Measurements from ENCODE around the gene RTN4RL1.

RTN4RL1 gene

DNA sequence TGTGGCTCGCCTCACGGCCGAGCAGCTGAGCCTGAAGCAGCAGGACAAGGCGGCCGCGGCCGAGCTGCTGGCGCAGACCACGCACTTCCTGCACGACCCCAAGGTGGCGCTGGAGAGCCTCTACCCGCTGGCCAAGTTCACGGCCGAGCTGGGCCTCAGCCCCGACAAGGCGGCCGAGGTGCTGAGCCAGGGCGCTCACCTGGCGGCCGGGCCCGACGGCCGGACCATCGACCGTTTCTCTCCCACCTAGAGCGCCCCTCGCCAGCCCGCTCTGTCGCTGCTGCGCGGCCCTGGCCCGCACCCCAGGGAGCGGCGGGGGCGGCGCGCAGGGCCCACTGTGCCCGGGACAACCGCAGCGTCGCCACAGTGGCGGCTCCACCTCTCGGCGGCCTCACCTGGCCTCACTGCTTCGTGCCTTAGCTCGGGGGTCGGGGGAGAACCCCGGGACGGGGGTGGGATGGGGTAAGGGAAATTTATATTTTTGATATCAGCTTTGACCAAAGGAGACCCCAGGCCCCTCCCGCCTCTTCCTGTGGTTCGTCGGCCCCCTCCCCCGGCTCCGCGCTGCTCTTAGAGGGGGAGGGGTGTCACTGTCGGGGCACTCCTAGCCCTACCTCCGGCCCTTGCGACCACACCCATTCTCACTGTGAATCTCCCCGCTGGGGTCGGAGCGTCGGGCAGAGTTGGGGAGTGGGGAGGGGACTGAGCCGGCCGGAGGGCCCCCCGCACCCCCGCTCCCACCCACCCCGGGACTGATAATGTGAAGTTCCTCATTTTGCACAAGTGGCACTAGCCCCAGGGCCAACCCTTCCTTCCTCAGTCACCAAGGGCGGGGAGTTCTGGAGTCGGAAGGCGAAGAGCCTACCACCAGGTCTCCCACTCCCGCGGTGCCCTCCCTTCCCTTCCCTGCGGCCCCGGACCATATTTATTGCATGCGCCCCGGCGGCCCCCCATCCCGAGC lies 33.7 kb upstream of the RTN4RL1 start:
- no peak for DNase-seq

DNA sequence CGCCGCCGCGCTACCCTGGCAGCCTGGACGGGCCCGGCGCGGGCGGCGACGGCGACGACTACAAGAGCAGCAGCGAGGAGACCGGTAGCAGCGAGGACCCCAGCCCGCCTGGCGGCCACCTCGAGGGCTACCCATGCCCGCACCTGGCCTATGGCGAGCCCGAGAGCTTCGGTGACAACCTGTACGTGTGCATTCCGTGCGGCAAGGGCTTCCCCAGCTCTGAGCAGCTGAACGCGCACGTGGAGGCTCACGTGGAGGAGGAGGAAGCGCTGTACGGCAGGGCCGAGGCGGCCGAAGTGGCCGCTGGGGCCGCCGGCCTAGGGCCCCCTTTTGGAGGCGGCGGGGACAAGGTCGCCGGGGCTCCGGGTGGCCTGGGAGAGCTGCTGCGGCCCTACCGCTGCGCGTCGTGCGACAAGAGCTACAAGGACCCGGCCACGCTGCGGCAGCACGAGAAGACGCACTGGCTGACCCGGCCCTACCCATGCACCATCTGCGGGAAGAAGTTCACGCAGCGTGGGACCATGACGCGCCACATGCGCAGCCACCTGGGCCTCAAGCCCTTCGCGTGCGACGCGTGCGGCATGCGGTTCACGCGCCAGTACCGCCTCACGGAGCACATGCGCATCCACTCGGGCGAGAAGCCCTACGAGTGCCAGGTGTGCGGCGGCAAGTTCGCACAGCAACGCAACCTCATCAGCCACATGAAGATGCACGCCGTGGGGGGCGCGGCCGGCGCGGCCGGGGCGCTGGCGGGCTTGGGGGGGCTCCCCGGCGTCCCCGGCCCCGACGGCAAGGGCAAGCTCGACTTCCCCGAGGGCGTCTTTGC lies 32.8 kb upstream of the RTN4RL1 start:
- no peak for DNase-seq

DNA sequence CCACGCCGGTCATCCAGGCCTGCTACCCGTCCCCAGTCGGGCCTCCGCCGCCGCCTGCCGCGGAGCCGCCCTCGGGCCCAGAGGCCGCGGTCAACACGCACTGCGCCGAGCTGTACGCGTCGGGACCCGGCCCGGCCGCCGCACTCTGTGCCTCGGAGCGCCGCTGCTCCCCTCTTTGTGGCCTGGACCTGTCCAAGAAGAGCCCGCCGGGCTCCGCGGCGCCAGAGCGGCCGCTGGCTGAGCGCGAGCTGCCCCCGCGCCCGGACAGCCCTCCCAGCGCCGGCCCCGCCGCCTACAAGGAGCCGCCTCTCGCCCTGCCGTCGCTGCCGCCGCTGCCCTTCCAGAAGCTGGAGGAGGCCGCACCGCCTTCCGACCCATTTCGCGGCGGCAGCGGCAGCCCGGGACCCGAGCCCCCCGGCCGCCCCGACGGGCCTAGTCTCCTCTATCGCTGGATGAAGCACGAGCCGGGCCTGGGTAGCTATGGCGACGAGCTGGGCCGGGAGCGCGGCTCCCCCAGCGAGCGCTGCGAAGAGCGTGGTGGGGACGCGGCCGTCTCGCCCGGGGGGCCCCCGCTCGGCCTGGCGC lies 32.1 kb upstream of the RTN4RL1 start:
- DNase-seq = no peak

DNA sequence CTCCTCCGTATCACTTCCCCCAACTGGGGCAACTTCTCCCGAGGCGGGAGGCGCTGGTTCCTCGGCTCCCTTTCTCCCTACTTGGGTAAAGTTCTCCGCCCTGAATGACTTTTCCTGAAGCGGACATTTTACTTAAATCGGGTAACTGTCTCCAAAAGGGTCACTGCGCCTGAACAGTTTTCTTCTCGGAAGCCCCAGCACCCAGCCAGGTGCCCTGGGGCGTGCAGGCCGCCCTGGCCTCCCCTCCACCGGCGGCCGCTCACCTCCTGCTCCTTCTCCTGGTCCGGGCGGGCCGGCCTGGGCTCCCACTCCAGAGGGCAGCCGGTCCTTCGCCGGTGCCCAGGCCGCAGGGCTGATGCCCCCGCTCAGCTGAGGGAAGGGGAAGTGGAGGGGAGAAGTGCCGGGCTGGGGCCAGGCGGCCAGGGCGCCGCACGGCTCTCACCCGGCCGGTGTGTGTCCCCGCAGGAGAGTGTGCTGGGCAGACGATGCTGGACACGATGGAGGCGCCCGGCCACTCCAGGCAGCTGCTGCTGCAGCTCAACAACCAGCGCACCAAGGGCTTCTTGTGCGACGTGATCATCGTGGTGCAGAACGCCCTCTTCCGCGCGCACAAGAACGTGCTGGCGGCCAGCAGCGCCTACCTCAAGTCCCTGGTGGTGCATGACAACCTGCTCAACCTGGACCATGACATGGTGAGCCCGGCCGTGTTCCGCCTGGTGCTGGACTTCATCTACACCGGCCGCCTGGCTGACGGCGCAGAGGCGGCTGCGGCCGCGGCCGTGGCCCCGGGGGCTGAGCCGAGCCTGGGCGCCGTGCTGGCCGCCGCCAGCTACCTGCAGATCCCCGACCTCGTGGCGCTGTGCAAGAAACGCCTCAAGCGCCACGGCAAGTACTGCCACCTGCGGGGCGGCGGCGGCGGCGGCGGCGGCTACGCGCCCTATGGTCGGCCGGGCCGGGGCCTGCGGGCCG lies 31.4 kb upstream of the RTN4RL1 start:
- DNase-seq = no peak

DNA sequence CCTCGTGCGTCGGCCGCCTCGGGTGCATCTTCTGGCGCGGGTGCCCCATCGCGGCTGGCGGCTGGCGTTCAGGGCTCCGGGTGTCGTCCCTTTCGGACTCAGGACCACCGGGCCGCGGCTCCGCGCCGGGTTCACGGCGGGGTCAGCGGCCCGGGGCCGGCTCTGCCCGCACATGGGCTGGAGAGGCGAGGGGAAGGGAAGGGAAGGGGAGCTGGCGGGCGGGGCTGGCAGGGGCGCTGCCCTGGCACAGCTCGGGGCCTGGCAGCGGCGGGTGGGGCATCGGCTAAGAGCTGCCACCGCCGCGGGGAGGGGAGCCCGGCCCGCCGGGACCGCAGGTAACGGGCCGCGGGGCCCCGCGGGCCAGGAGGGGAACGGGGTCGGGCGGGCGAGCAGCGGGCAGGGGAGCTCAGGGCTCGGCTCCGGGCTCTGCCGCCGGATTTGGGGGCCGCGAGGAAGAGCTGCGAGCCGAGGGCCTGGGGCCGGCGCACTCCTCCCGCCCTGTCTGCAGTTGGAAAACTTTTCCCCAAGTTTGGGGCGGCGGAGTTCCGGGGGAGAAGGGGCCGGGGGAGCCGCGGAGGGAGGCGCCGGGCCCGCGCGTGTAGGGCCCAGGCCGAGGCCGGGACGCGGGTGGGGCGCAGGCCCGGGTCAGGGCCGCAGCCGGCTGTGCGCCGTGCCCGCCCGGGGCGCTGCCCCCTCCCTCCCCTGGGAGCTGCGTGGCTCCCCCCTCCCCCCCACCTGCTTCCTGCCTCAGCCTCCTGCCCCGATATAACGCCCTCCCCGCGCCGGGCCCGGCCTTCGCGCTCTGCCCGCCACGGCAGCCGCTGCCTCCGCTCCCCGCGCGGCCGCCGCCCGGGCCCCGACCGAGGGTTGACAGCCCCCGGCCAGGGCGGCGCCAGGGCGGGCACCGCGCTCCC lies 30.4 kb upstream of the RTN4RL1 start:
- no peak for DNase-seq

DNA sequence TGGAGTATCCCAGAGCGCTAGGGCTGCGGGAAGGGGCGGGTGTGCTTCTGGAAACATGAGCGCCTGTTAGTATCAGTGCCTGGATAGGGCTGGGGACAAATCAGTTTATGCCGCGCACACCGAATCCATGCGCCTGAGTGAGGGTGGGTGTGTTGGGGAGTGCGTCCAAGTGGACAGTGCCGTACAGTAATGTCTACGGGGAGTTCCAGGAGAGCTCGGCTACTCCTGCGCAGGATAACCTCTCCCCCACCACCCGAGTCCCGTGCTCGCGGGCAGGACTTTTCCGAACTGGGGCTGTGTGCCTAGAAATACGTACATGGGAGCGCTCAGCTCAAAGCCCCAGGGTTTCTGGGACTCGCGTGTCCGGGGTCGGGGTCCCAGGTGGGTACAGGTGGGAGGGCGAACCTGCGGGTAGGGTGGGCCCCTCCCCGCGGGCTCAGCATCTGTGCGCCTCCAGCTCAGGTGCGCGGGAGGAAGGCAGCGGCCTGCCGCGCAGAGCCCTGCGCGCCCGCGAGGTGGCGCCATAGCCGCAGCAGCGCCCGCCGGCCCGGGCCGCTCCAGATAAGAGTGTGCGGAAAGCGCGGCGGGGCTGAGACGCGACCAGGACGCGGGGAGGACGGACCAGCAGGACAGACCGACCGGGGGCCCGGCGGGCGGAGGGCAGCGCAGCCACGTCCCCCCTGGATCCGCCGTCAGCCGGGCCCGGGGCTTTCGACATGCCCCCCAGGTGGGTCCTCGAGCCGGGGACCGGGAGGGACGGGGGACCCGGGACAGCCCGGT lies 29.6 kb upstream of the RTN4RL1 start, which contains the start of gene HIC1:
Gene HIC1 (plus strand): TSS at position 592 of the 780 bp plus-strand sequence. CDS start 1,588 bp downstream, outside the sequence.
- DNase-seq = peak; percentile 21

DNA sequence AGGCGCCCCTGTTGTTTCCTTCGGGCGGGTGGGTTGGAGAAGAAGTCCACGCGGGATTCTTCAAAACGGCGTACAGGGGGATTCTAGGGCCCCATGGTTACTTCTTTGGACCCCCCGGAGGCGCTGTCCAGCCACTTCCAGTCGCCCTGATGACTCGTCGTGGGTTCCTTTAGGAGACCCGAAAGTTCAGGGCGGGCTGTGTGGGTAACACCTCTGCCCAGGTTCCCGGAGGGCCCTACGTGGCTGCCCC lies 29.1 kb upstream of the RTN4RL1 start:
- DNase-seq = no peak

DNA sequence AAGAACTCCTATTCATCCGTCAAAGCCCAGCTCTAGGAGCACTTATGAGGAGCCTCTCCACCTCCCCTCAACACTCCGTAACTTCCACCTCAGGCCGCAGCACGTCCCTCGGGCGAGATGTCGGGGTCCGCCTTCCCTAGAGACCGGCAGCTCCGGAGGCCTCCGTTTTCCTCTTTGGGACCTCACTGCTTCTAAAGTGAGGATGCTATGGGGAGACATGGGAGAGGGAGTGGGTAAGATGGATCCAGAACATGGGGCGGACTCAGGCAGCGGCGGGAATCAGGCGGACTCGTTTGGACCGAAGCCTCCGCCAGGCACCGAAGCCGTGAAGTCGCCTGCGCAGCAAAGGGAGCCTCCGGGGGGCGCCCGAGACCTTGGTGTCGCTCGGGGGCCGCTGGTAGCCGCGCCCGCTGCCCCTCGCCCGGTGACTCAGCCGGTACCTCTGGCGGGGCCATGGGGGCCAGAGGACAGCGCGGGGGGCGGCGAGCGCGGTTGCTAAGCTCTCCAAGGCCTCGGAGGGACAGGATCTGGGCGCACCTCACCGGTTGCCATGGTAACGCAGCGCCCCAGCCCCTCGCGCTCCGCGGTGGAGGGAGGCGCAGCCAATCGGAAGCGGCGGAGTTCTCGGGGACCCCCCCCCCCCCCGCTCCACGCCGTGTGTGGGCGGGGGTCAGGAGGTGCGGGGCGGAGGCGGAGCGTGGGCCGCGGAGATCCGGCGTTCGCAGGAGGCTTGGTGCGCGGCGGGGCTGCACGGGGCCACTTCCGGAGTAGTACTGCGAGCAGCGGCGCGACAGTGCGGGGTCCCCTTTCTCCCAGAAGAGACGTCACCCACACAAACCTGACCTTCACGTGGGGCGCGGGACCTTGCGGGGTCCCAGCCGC lies 28.5 kb upstream of the RTN4RL1 start:
- DNase-seq = peak; percentile 4

DNA sequence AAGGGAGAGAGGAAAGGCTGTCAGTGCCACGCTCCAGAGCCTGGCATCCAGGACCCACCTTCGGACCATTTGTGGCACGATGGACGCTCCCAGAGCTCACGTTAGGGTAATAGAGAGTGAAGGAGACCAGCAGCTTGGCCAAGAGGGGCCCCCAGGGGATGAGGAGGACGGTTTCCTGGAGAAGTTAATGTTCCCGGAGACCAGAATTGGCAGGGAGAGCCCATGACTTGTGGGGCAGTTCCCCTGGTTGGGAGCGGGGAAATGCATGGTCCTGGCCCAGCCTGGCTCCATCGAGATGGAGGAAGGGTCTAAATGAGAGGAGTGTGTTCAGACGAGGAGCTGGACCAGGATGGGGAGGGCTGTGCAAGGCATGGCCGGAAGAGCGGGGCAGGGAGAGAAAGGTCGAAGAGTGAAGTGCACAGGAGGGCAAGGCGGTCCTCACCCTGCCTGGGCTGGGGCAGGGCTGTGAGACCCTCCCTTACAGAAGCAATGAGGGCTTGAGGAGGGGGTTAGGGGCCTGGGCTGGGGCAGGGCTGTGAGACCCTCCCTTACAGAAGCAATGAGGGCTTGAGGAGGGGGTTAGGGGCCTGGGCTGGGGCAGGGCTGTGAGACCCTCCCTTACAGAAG lies 26.9 kb upstream of the RTN4RL1 start:
- no peak for DNase-seq

DNA sequence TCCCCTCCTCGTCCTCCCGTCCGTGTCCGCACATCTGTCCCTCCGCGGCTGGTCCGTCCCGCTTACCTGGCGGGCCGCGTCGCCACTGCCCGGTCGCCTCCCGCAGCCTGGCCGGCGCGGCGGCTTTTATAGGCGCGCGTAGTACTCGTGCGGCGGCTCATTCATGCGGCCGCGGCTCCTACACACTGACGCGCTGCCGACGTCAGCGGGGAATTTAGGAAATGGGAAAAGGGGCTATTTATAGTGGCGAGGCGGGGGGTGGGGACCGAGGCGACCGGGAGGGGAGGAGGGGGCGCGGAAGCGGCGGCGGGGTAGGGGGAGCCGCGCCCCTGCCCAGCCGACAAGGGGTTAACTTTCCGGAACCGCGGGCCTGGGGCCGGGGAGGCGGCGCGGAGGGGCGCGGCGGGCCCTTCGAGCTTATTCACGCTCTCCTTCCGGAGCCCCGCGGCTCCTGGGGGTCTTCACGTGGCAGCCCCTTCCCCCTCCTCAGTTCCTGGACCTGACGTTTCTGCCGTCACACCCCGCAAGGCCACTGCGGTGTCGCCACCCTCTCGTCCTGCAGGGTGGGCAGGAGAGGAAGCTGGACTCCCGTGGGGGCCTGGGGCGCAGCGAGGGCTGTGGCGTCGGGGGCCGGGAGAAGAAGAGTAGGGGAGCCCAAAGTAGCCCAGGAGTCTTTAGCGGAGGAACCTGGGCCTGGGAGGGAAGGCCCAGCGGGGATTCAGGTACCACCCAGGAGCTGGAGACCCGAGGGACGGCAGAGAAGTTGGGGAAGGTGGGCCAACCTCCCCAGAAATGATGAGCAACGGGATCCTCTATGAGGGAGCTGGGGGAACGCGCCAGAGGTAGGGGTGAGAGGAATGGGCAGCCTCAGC lies 26.2 kb upstream of the RTN4RL1 start:
- DNase-seq = no peak

DNA sequence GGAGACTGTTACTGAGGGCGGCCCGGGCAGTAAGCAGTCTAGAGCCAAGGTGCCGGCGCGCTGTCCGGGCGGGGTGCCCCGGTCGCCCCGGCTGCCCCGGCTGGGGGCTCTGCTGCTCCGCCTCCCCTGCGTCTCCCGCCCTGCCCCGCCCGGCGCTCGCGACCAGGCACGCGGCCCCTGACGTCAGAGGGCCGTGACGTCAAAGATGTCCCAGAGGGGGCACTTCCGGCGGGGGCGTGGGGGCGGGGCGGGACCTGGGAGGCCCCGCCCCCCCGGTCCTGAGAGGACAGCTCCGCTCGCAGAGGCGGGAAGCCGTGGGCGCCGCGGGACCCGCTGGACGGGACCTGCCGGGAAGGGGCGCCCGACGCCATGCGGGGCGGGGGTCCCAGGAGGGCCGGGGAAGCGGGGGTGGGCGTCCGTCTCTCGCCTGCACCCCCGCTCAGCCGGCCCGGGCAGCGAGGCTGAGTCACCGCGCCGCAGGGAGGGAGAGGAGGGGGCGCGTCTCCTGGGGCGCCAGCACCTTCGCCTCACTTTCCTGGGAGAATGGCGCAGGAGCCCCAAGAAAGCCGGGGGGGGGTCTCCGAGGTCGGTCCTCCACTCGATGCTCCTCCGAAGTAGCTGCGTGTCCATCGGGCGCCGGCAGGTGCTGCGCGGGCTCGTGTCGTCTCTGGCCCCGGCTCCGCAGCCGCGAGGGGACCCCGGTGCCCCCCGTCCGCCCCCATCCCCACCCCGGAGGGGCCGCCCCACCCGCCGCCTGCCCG lies 25.3 kb upstream of the RTN4RL1 start:
- DNase-seq = no peak

DNA sequence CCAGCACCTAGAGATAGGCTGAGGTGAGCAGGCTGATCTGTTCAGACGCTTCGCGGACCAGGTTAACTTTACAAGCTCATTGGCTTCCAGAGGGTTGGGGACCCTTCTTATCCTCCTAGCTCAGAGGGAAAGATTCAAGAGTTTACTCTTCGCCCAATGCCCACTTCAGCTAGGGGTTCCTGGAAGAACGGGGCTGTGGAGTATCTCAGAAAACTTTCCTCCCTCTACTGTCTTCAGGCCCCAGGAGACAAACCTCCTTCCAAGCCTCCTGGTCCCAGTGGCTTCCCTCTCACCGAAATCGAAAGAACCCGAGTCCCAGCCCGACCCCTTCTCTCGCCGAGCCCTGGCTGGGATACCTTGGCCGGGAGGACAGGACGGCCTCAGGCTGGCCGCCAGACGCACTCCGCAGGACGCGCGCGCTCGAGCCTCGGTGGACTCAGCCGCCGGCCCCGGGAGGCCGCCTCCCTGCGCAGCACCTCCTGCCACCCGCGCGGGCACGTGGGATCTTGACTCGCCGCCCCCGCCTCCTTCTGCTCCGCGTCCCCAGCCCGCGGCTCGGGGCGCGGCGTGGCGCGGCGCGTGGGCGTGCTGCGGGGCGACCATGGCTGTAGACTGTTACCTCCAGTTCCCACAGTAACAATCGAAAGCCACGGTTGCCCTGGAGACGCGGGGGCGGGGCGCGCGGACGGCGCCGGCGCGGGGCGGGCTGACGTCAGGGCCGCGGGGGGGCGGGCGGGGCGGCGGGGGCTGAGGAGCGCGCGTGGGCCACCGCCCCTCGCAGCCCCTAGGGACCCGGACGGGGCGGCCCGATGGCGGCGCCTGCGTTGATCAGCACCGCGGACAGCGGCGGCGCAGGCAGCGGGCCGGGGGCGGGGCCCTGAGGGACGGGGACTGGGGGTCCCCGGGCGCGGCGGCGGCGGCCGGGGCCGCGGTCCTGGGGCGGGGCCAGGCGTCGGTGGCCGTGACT lies 24.5 kb upstream of the RTN4RL1 start:
- peak; percentile 13 for DNase-seq

DNA sequence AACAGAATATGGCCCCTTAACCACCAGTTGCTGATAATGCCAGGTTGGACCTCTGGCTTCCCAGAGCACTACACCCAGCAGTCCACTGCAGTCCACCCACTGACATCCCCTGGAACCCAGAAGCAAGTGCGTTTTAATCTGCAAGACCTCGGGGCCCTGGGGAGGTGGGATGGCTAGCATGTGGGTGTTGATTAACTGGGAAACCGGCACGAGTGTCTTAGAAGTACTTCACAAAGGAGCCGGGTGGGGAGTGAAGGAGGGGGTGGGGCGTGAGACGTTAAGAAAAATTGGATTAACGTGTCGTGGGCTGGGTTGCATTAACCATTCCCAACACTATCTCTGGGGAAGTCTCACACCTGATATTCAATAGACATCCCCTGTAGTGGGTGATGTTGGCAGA lies 23.7 kb upstream of the RTN4RL1 start:
- DNase-seq = no peak

DNA sequence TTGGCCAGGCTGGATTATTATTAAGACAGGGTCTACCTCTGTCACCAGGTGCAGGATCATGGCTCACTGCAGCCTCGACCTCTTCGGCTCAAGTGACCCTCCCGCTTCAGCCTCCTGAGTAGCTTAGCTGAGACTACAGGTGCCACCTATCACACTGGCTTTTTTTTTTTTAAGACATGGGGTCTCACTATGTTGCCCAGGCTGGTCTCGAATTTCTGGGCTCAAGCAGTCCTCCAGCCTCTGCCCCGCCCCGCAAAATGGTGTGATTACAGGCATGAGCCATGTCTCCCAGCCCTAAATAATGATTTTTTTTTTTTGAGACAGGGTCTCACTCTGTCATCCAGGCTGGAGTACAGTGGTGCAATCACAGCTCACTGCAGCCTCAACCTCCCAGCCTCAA lies 22.5 kb upstream of the RTN4RL1 start:
- no peak for DNase-seq

DNA sequence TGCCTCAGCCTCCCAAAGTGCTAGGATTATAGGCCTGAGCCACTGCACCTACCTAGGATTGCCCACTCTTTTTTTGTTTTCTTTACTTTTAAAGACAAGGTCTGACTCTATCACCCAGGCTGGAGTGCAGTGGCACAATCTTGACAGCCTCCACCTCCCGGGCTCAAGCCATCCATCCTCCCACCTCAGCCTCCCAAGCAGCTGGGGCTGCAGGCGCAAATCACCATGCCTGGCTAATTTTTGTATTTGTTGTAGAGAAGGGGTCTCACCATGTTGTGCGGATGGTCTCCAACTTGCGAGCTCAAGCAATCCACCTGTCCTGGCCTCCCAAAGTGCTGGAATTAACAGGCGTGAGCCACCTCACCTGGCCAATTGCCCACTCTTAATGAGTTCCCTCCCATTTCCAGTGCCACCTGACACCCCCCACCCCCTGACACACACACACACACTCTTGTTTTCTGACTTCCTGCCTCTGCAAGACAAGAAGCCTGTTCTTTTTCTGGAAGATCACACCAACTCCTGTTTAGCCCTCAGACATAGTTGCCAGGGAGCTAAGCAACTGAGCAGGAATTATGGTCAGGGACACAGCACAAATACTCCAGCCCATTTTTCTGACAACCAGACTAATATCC lies 19.2 kb upstream of the RTN4RL1 start:
- no peak for DNase-seq

Measured in NCI-H526 treated with DMSO at 0.1 percent for 48 hours (cell line).